Measurements from ENCODE around the gene ALDOA.

DNA sequence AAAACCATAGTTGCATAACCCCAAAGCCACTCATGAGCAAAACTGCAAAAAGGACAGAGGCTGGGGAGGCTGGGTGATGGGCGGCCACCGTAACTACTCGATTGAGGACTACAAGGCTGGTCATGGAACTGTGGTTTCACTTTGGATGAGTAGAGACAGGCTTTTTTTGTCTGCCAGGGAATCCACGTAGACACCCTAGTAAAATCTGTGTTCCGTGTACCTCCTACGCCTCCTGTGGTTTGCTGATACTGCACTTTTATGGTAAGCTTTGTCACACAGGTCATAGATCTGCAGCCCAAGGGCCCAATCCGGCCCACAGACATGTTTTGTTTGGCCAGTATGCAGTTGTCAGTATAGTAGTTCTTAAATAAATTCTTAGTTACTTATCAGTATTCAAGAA, 32.3 kb upstream of the ALDOA start:
- TF ChIP-seq, protein P1, sequence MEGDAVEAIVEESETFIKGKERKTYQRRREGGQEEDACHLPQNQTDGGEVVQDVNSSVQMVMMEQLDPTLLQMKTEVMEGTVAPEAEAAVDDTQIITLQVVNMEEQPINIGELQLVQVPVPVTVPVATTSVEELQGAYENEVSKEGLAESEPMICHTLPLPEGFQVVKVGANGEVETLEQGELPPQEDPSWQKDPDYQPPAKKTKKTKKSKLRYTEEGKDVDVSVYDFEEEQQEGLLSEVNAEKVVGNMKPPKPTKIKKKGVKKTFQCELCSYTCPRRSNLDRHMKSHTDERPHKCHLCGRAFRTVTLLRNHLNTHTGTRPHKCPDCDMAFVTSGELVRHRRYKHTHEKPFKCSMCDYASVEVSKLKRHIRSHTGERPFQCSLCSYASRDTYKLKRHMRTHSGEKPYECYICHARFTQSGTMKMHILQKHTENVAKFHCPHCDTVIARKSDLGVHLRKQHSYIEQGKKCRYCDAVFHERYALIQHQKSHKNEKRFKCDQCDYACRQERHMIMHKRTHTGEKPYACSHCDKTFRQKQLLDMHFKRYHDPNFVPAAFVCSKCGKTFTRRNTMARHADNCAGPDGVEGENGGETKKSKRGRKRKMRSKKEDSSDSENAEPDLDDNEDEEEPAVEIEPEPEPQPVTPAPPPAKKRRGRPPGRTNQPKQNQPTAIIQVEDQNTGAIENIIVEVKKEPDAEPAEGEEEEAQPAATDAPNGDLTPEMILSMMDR (IDR thresholded peaks at IDR 0.05), result no peak
- TF ChIP-seq POLR2A (IDR thresholded peaks at IDR 0.05), result no peak
